HG03095 (cell line): ENCODE measurements around the gene LYAR.

Experiments used
- ATAC-seq: cut with Tn5 transposase; IDR thresholded peaks from one replicate; pipeline ENCODE4 v1.9.1; 2021; ENCODE audit warnings: moderate library complexity; ENCODE audit not compliant: unreplicated experiment

The LYAR gene

GRCh38 chr4:4225915-4226605 lies 63.9 kb downstream of the LYAR start:
- no peak for ATAC-seq
